Measurements from ENCODE around the gene ARID5B.

ARID5B gene

DNA sequence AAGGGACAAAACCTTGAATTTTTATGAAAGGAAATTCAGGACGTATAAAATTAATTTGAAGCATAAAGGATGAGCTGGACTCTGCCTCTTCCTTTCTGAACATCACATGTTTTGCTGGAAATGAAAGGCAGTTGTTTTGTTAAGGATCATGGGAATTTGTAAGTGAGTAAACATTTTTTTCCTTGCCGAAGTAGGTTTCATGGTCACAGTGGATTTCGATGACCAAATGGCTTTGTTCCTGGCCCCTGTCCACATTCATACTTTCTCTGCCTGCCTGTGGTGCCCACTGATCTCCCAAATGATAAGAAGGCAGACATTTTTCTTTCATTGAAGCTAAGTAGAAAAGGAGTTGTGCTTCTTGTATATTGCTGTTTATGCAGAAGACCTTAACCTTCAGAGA is 104.2 kb downstream of the ARID5B start:
- TF ChIP-seq TAF1 (IDR thresholded peaks at IDR 0.05; ENCODE audit: borderline replicate concordance, insufficient read depth, low read length) (no peak), SIN3A (IDR thresholded peaks at IDR 0.05; ENCODE audit: borderline replicate concordance, insufficient read depth, low read length) (no peak), POLR2AphosphoS5 (IDR thresholded peaks at IDR 0.05; ENCODE audit: low read depth, low read length) (no peak), FOXP2 (optimal IDR thresholded peaks at IDR 0.05; ENCODE audit: borderline replicate concordance, extremely low read depth, extremely low read length, insufficient read depth) (no peak)
- TF ChIP-seq, protein P1, sequence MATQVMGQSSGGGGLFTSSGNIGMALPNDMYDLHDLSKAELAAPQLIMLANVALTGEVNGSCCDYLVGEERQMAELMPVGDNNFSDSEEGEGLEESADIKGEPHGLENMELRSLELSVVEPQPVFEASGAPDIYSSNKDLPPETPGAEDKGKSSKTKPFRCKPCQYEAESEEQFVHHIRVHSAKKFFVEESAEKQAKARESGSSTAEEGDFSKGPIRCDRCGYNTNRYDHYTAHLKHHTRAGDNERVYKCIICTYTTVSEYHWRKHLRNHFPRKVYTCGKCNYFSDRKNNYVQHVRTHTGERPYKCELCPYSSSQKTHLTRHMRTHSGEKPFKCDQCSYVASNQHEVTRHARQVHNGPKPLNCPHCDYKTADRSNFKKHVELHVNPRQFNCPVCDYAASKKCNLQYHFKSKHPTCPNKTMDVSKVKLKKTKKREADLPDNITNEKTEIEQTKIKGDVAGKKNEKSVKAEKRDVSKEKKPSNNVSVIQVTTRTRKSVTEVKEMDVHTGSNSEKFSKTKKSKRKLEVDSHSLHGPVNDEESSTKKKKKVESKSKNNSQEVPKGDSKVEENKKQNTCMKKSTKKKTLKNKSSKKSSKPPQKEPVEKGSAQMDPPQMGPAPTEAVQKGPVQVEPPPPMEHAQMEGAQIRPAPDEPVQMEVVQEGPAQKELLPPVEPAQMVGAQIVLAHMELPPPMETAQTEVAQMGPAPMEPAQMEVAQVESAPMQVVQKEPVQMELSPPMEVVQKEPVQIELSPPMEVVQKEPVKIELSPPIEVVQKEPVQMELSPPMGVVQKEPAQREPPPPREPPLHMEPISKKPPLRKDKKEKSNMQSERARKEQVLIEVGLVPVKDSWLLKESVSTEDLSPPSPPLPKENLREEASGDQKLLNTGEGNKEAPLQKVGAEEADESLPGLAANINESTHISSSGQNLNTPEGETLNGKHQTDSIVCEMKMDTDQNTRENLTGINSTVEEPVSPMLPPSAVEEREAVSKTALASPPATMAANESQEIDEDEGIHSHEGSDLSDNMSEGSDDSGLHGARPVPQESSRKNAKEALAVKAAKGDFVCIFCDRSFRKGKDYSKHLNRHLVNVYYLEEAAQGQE (IDR thresholded peaks at IDR 0.05; ENCODE audit: insufficient read depth in 1 of 2, low read depth in 2 of 2, low read length in 2 of 2), result no peak

DNA sequence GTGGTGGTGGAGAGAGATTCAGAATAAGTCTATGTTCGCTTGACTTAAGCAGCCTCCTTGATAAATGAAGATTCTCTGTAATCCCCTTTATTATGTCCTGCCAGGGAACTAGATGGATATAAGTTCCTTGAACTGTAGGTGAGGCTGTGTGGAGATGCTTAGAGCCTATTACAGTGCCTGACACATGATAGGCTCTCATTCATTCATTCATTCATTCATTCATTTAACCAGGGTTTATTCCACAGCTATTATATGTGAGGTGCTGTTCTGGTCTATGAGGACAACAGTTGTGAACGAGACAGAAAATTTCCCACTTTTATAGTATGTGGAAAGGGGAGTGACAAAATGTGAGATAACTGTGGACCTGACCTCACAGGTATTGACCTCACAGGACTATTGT is 105.6 kb downstream of the ARID5B start:
- TF ChIP-seq POLR2AphosphoS5 (IDR thresholded peaks at IDR 0.05; ENCODE audit: low read depth, low read length) (no peak), FOXP2 (optimal IDR thresholded peaks at IDR 0.05; ENCODE audit: borderline replicate concordance, extremely low read depth, extremely low read length, insufficient read depth) (no peak), TAF1 (IDR thresholded peaks at IDR 0.05; ENCODE audit: borderline replicate concordance, insufficient read depth, low read length) (no peak)
- TF ChIP-seq, protein P1 (IDR thresholded peaks at IDR 0.05; ENCODE audit: insufficient read depth in 1 of 2, low read depth in 2 of 2, low read length in 2 of 2), result no peak

DNA sequence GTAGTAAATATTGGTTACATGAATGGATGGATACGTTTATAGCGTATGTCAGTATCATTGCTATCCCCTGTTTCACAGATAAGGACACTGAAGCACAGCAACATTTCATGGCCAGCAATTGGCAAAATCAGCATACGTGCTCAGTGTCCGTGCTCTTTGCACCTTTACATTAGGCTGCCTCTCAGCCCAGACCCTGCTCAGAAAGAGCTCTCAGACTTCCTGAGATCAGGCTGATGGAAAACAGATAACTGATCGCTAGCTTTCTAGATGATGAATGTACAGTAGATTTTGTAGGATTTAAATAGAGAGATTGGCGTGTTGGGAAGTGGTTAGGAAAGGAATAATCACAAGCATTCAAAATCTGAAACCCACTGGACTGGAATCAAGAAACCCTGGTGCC is 106.7 kb downstream of the ARID5B start:
- TF ChIP-seq FOXP2 (optimal IDR thresholded peaks at IDR 0.05; ENCODE audit: borderline replicate concordance, extremely low read depth, extremely low read length, insufficient read depth) (no peak), TAF1 (IDR thresholded peaks at IDR 0.05; ENCODE audit: borderline replicate concordance, insufficient read depth, low read length) (no peak), POLR2AphosphoS5 (IDR thresholded peaks at IDR 0.05; ENCODE audit: low read depth, low read length) (no peak), SIN3A (IDR thresholded peaks at IDR 0.05; ENCODE audit: borderline replicate concordance, insufficient read depth, low read length) (no peak)
- TF ChIP-seq, protein P1 (IDR thresholded peaks at IDR 0.05; ENCODE audit: insufficient read depth in 1 of 2, low read depth in 2 of 2, low read length in 2 of 2), result no peak

DNA sequence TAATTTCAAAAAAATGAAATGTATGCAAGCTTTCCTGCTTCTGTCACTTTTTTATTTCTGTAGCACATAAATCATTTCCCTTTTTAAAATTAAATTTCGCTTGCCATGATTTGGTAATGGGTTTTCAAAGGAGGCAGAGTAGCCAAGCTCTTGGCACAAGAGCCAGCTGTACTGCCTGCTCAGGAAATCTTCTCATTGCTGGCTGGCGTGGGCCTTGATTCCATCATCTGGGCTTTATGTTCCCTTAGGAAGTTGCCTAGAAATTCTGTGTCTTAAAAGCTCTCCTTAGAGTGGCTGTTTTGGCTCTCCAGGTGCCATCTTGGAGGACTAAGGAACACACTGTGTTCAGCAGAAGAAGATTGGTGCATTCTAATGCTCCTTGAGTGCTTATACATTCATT is 107.4 kb downstream of the ARID5B start:
- no peak for TF ChIP-seq FOXP2 (optimal IDR thresholded peaks at IDR 0.05; ENCODE audit: borderline replicate concordance, extremely low read depth, extremely low read length, insufficient read depth)
- no peak for TF ChIP-seq TAF1 (IDR thresholded peaks at IDR 0.05; ENCODE audit: borderline replicate concordance, insufficient read depth, low read length)
- TF ChIP-seq SIN3A (IDR thresholded peaks at IDR 0.05; ENCODE audit: borderline replicate concordance, insufficient read depth, low read length), result no peak
- TF ChIP-seq POLR2AphosphoS5 (IDR thresholded peaks at IDR 0.05; ENCODE audit: low read depth, low read length), result no peak
- TF ChIP-seq, protein P1 (IDR thresholded peaks at IDR 0.05; ENCODE audit: insufficient read depth in 1 of 2, low read depth in 2 of 2, low read length in 2 of 2), result no peak

DNA sequence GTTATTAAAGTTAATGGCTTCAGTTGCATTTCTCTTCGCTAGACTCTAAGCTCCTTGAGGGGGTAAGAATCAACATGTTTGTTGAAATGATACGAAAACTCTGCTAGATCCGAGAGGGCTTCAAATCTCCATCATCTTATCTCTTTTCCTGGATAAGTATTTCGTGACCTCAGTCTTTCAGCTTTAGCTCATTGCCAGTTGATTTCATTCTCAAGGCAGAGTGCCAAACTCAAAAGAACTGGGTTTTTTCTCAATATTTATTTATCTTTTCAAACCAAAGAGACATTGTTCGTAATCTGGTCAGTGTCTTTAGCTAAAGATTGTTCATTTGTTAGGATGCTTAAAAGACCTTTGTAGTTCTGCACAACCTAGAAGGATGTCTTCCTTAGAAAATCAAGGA is 108.9 kb downstream of the ARID5B start:
- no peak for TF ChIP-seq SIN3A (IDR thresholded peaks at IDR 0.05; ENCODE audit: borderline replicate concordance, insufficient read depth, low read length)
- TF ChIP-seq, protein P1 (IDR thresholded peaks at IDR 0.05; ENCODE audit: insufficient read depth in 1 of 2, low read depth in 2 of 2, low read length in 2 of 2), result no peak
- no peak for TF ChIP-seq FOXP2 (optimal IDR thresholded peaks at IDR 0.05; ENCODE audit: borderline replicate concordance, extremely low read depth, extremely low read length, insufficient read depth)
- no peak for TF ChIP-seq POLR2AphosphoS5 (IDR thresholded peaks at IDR 0.05; ENCODE audit: low read depth, low read length)
- no peak for TF ChIP-seq TAF1 (IDR thresholded peaks at IDR 0.05; ENCODE audit: borderline replicate concordance, insufficient read depth, low read length)

All from PFSK-1 (cell line).